ENCODE results near the gene THEM4. TPM values are rescaled to one million over a fixed set of nuclear protein-coding genes. Genes with fewer than 3 reads are reported as not detected.

THEM4 gene
- total RNA-seq, 1 donor from 2014 or later = 5.1 TPM

- DNase-seq = no peak
Observed at GRCh38 chr1:151834239-151834638, 75.1 kb downstream of the THEM4 start.

- no peak for DNase-seq
Observed at GRCh38 chr1:151833172-151833900, 76.0 kb downstream of the THEM4 start.

- no peak for DNase-seq
Observed at GRCh38 chr1:151832318-151832980, 76.9 kb downstream of the THEM4 start.

DNA sequence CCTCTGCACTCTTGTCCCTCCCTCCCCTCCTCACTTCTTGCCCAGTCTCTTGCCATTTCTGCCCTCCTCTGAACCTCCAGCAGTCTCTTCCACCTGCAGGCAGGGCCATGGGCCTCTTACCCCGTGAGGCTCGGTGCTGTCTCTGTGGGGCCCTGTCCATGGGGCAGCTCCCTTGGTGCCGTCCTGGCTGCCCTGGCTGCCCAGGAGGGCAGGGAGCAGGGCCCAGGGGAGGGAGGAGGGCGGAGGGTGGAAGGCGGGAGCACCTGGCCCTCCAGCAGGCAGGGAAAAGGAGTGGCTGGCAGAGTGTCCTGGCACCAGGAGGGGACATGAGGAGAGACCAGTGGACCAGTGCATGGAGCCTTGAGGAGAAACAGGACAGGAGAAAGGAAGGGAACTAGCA is 77.7 kb downstream of the THEM4 start, which contains the start of gene RORC:
Gene RORC (minus strand): TSS at position 198 of the 400 bp plus-strand sequence. CDS start 38 bp downstream, at position 160.
- DNase-seq = no peak

DNA sequence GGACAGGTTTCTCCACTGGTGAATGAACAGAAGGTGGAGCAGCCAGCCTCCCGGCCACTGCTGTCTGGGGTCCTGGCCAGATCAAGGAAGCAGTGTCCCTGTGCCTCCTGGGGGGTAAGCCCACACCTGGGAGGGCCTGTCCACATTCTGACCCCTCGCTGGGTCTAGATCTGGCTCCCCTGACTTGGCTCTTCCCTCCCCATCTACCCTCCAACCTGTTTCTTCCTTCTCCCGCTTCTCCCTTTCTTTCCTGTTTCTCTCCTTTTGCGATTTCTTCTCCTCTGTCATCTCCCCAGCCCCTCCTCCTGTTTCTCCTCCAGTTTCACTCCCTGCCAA is 78.1 kb downstream of the THEM4 start:
- DNase-seq = no peak

- no peak for DNase-seq
Observed at GRCh38 chr1:151830055-151830454, 79.3 kb downstream of the THEM4 start.

DNA sequence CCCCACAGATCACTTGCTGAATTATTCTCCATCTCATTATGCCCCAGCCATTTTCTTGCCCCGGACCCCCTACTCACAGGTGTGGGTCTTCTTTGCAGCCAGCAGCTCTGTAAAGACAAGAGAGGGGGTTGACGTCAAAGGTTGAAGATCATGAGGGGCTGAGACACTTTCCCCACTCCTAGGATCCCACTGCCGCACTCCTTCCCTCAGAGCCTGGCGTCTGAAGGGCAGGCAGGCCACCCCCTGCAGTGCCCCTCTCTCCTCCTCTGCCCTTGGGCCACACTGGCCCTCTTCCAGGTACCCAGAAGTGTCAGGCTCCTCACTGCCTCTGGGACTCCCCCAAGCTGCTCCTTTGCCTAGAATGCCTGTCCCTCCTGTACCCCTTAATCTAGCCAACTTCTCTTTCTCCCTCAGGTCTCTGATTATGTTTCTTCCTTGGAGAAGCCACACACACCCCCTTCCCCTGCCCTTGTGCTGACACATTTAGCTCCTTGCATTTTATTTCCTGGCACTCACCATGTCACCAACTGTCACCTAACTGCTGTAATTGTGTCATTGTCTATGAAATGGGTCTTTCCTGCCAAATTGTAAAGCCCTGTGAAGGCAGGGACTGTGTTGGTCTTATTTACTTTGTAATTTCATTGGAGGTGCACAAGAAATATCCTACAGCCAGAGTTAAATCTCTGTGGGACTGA is 79.8 kb downstream of the THEM4 start:
- no peak for DNase-seq

DNA sequence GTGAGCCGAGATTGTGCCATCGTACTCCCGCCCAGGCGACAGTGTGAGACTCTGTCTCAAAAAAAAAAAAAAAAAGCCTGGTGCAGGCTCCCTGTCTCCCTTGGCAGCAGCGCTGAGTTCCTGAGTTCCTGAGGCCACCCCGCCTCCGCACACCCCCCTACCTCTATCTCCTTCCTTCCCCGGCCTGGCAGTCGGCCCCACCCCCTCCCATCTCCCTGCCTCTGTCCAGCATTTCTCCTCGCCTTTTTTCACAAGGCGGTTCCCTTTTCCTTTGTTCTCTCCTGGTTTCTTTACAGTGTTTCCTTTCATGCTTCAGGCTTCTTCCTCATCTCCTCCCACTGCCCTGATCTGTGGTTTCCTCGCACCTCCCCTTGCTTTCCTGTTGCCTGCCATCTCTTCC is 80.4 kb downstream of the THEM4 start:
- DNase-seq = peak; percentile 59

- DNase-seq = no peak
Observed at GRCh38 chr1:151827853-151828252, 81.5 kb downstream of the THEM4 start.

DNA sequence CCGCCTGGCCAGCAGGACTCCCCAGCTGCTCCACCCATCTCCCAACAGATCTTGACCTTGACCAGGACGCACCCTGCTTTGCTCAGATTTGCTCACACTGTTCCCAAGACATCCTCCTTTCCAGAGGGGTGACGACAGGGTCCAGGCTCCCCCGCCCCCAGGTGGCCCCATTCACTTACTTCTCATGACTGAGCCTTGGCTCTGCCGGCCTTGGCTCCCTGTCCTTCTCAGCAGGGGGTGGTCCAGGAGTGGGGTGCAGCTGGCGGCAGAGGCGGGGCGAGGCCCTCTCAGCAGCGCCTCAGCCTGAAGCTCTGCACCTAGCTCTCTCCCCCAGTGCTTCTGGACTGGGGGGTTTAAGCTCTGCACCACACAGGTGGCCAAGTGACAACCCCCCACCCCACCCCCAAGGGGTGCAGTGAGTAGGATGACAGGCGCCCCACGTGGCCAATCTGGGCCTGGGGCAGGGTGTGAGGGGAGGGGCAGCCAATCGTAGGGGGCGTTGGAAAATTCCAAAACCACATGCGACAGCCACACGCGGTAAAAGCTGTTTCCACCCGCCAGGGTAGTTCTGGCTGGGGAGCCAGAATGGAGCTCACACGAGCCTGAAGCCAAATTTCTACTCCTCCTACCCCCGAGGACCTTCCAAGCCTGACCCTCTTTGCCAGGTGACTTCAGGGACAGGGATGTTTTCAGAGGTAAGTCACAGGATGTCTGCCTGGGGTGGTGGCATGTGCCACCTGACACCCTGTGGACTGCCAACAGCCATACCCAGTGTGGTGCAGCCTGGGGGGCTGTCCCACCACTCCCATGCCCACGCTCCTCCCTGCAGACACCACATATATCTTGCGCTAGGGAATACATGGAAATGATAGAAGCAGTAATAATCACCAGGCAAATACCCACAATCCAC is 83.3 kb downstream of the THEM4 start:
- no peak for DNase-seq

DNA sequence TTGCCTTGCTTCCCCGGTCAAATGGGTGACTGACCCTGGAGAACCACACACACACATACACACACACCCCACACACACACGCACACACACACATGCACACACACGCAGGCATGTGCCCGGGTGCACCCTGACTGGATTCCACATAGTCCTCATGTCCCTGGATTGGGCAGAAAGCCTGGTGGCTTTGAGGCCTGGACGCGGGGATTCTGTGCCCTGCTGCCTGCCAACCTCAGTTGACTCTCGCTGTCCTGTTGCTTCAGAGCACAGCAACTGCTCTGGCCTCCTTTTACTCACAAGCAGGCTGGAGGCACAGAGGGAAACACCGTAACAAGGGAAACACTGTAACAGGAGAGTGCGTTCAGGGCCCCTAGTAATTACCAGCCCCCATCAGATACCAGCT is 84.1 kb downstream of the THEM4 start:
- DNase-seq = no peak

Other genes with a start within 250 kb of the THEM4 start
- gene CELF3, start 192.7 kb downstream of the THEM4 start, total RNA-seq = not detected in 2 replicates
- gene RIIAD1, start 188.0 kb downstream of the THEM4 start, total RNA-seq = not detected in 2 replicates
- 92.7 and 97.3 TPM in 2 replicates for gene MRPL9, start 146.0 kb downstream of the THEM4 start, total RNA-seq
- 4.6 and 9.6 TPM in 2 replicates for gene TDRKH, start 119.0 kb downstream of the THEM4 start, total RNA-seq
- not detected in 2 replicates for gene LINGO4, start 104.1 kb downstream of the THEM4 start, total RNA-seq
- under 0.01 TPM in 1 of 2 replicates, not detected in the other for gene RORC, start 77.7 kb downstream of the THEM4 start, total RNA-seq
- gene C2CD4D, start 69.7 kb downstream of the THEM4 start, total RNA-seq = 0.09 TPM in 1 of 2 replicates, not detected in the other
- gene THEM5, start 55.8 kb downstream of the THEM4 start, total RNA-seq = 0.17 TPM in 1 of 2 replicates, not detected in the other
- 148 and 239 TPM in 2 replicates for gene S100A10, start 84.3 kb upstream of the THEM4 start, total RNA-seq
- 12.3 and 24.6 TPM in 2 replicates for gene S100A11, start 127.5 kb upstream of the THEM4 start, total RNA-seq
- not detected in 2 replicates for gene TCHHL1, start 179.6 kb upstream of the THEM4 start, total RNA-seq
- gene TCHH, start 205.9 kb upstream of the THEM4 start, total RNA-seq = 0.05 and 0.17 TPM in 2 replicates
- not detected in 2 replicates for gene RPTN, start 249.7 kb upstream of the THEM4 start, total RNA-seq

Measured in dermis blood vessel endothelial cell (primary cell).